ENCODE measurements around the gene NID1.

DNA sequence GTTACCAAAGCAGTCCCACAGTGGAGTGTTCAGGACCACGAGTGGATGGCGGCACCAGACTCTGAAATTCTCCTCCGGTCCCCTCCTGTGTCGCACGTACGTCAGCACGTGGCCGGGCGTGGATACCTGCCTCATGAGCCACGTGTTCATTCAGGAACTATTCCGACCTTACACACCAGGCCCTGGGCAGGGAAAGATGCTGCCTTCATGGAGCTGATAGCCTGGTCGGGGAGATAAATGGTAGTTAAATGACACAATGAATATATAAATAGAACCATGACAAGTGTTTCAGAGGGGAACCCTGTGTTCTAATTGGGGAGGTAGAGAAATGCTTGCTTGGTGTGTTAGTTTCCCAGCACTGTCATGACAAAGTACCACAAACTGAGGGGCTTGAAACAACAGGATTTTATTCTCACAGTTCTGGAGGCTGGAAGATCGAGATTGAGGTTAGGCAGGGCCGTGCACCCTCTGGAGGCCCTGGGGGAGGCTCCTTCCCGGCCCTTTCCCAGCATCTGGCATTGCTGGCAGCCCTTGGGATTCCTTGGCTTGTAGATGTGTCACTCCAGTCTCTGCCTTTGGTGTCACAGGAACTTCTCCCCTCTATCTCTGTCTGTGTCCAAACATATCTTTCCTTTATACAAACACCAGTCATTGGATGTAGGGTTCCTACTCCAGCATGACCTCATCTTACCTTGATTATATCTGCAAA lies 48.6 kb upstream of the NID1 start:
- TF ChIP-seq, protein P1, sequence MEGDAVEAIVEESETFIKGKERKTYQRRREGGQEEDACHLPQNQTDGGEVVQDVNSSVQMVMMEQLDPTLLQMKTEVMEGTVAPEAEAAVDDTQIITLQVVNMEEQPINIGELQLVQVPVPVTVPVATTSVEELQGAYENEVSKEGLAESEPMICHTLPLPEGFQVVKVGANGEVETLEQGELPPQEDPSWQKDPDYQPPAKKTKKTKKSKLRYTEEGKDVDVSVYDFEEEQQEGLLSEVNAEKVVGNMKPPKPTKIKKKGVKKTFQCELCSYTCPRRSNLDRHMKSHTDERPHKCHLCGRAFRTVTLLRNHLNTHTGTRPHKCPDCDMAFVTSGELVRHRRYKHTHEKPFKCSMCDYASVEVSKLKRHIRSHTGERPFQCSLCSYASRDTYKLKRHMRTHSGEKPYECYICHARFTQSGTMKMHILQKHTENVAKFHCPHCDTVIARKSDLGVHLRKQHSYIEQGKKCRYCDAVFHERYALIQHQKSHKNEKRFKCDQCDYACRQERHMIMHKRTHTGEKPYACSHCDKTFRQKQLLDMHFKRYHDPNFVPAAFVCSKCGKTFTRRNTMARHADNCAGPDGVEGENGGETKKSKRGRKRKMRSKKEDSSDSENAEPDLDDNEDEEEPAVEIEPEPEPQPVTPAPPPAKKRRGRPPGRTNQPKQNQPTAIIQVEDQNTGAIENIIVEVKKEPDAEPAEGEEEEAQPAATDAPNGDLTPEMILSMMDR (conservative IDR thresholded peaks at IDR 0.05; ENCODE audit: low read depth, low read length), result no peak
- no peak for TF ChIP-seq RAD21 (IDR thresholded peaks at IDR 0.05; ENCODE audit: low read length)
